NT2/D1 (cell line): Measurements from ENCODE around the gene IMPA2.

Experiments
- SUZ12 ChIP-seq: IDR thresholded peaks from 2 replicates; pipeline ENCODE4 v1.6.1; 2011; ENCODE audit not compliant: insufficient read length, insufficient read depth; ENCODE audit errors: extremely low read depth
- ZNF274 ChIP-seq: IDR thresholded peaks from 2 replicates; pipeline ENCODE4 v1.6.1; 2011; ENCODE audit warnings: mild to moderate bottlenecking, low read depth, low read length

GRCh38 chr18:11992096-11992790, 10.9 kb downstream of the IMPA2 start:
- TF ChIP-seq SUZ12, result no peak
- TF ChIP-seq ZNF274, result no peak
